Measurements from ENCODE around the gene OASL.

DNA sequence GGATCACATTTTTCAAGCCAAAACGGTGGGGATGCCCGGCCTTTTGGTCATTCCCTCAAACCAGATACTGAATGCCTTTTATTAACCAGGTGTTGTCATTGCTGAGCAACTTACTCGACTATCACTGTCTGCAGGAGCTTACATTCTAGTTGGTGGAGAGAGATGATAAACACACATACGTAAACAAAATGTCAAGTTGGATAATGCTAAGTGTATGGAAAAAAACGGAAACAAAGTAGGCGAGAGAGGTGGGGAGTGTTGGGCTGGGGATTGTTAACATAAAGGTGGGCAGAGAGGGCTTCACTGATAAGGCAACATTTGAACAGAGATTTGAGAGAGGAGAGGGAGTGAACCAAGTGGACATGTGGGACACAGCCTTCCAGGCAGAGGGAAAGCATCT lies 27.2 kb downstream of the OASL start:
- TF ChIP-seq, protein P1, sequence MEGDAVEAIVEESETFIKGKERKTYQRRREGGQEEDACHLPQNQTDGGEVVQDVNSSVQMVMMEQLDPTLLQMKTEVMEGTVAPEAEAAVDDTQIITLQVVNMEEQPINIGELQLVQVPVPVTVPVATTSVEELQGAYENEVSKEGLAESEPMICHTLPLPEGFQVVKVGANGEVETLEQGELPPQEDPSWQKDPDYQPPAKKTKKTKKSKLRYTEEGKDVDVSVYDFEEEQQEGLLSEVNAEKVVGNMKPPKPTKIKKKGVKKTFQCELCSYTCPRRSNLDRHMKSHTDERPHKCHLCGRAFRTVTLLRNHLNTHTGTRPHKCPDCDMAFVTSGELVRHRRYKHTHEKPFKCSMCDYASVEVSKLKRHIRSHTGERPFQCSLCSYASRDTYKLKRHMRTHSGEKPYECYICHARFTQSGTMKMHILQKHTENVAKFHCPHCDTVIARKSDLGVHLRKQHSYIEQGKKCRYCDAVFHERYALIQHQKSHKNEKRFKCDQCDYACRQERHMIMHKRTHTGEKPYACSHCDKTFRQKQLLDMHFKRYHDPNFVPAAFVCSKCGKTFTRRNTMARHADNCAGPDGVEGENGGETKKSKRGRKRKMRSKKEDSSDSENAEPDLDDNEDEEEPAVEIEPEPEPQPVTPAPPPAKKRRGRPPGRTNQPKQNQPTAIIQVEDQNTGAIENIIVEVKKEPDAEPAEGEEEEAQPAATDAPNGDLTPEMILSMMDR (IDR thresholded peaks at IDR 0.05), result no peak
- TF ChIP-seq EP300 (IDR thresholded peaks at IDR 0.05) (no peak), POLR2A (IDR thresholded peaks at IDR 0.05; ENCODE audit: low read depth) (no peak), POLR2AphosphoS5 (IDR thresholded peaks at IDR 0.05) (no peak)
